ENCODE measurements around the gene STAG2.

GRCh38 chrX:124018023-124018422, 56.5 kb downstream of the STAG2 start:
- TF ChIP-seq, protein P1, sequence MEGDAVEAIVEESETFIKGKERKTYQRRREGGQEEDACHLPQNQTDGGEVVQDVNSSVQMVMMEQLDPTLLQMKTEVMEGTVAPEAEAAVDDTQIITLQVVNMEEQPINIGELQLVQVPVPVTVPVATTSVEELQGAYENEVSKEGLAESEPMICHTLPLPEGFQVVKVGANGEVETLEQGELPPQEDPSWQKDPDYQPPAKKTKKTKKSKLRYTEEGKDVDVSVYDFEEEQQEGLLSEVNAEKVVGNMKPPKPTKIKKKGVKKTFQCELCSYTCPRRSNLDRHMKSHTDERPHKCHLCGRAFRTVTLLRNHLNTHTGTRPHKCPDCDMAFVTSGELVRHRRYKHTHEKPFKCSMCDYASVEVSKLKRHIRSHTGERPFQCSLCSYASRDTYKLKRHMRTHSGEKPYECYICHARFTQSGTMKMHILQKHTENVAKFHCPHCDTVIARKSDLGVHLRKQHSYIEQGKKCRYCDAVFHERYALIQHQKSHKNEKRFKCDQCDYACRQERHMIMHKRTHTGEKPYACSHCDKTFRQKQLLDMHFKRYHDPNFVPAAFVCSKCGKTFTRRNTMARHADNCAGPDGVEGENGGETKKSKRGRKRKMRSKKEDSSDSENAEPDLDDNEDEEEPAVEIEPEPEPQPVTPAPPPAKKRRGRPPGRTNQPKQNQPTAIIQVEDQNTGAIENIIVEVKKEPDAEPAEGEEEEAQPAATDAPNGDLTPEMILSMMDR (IDR thresholded peaks at IDR 0.05), result peak in 1 of 6 experiments; percentile 4
- TF ChIP-seq POLR2A (IDR thresholded peaks at IDR 0.05), result no peak

Data from esophagus squamous epithelium (tissue), 4 donors.